GM18511 (cell line): ENCODE data around the gene FXYD2.
"Not testable (repeated sequence)": the region's sequence is repeated elsewhere in the genome, so short reads cannot be mapped to it uniquely, and the experiment has no call there.

Experiments used
- ATAC-seq: cut with Tn5 transposase; IDR thresholded peaks from one replicate; pipeline ENCODE4 v1.9.1; 2021; ENCODE audit warnings: mild to moderate bottlenecking, moderate library complexity; ENCODE audit not compliant: unreplicated experiment

Gene FXYD2

GRCh38 chr11:117822074-117823033, 2.2 kb downstream of the FXYD2 start:
- ATAC-seq: no peak

- ATAC-seq: no peak
Observed at GRCh38 chr11:117821431-117821830, 3.1 kb downstream of the FXYD2 start.

- no peak for ATAC-seq
Observed at GRCh38 chr11:117820516-117820915, 4.0 kb downstream of the FXYD2 start.

GRCh38 chr11:117820071-117820470, 4.5 kb downstream of the FXYD2 start:
- no peak for ATAC-seq

GRCh38 chr11:117819096-117820040, 5.2 kb downstream of the FXYD2 start:
- ATAC-seq: no peak

- ATAC-seq: no peak
Observed at GRCh38 chr11:117818041-117818873, 6.3 kb downstream of the FXYD2 start.

GRCh38 chr11:117817368-117818040, 7.0 kb downstream of the FXYD2 start:
- ATAC-seq: no peak

GRCh38 chr11:117816846-117817367, 7.6 kb downstream of the FXYD2 start:
- ATAC-seq: no peak

- no peak for ATAC-seq
Observed at GRCh38 chr11:117816151-117816741, 8.3 kb downstream of the FXYD2 start.

- ATAC-seq: peak; percentile 71
Observed at GRCh38 chr11:117815262-117815803, 9.2 kb downstream of the FXYD2 start.

GRCh38 chr11:117814766-117815261, 9.7 kb downstream of the FXYD2 start:
- peak; percentile 47 for ATAC-seq

- ATAC-seq: peak; percentile 2
Observed at GRCh38 chr11:117814204-117814765, 10.3 kb downstream of the FXYD2 start.

GRCh38 chr11:117810056-117810451, 14.5 kb downstream of the FXYD2 start:
- ATAC-seq: not testable (repeated sequence)

- ATAC-seq: no peak
Observed at GRCh38 chr11:117809236-117810055, 15.1 kb downstream of the FXYD2 start.

- ATAC-seq: no peak
Observed at GRCh38 chr11:117808784-117809183, 15.8 kb downstream of the FXYD2 start.

- ATAC-seq: no peak
Observed at GRCh38 chr11:117807482-117808327, 16.8 kb downstream of the FXYD2 start.

- ATAC-seq: no peak
Observed at GRCh38 chr11:117806846-117807245, 17.7 kb downstream of the FXYD2 start.
